IMR-90 (cell line): ENCODE results near the gene SEC61A1. TPM values are rescaled to one million over a fixed set of nuclear protein-coding genes. Genes with fewer than 3 reads are reported as not detected.

Experiments used
- ATAC-seq: fragments of 200-7000 bp; cut with Tn5 transposase; 2 replicates; pipeline ENCODE4 v1.9.1; 2020; ENCODE audit warnings: low read depth, mild to moderate bottlenecking, moderate library complexity
- BruUV-seq: library from RNA; stranded (reverse); fragments of 400-500 nt; replicated peaks from 2 replicates; lab custom pipeline; 2021; lab: Mats Ljungman, UMichigan
- CTCF ChIA-PET: fragments of 300-600 bp; formaldehyde crosslinking; extraction: SDS; loops from one replicate; lab custom pipeline; 2021; ENCODE audit warnings: antibody characterized with exemption; lab: Yijun Ruan, JAX
- POLR2A ChIA-PET: fragments of 300-600 bp; sonication (Branson Sonifier 250); formaldehyde crosslinking; loops from one replicate; lab custom pipeline; 2022; ENCODE audit warnings: antibody characterized with exemption; ENCODE audit not compliant: unreplicated experiment; lab: Charles Lee
- DNase-seq: peaks from one replicate; pipeline ENCODE4 v3.0.0; 2013
- H2AFZ ChIP-seq: replicated peaks from 2 replicates; pipeline ENCODE3; 2013; ENCODE audit warnings: low read length, mild to moderate bottlenecking; ENCODE audit not compliant: poor library complexity
- H2AK5ac ChIP-seq: 2 replicates; pipeline ENCODE4 v1.6.1; 2013; ENCODE audit warnings: low read depth, low read length, inconsistent platforms
- H2AK9ac ChIP-seq: replicated peaks from 2 replicates; pipeline ENCODE3; 2013; ENCODE audit warnings: mild to moderate bottlenecking, low read depth, low read length, moderate library complexity; ENCODE audit not compliant: poor library complexity
- H2BK120ac ChIP-seq: 2 replicates; pipeline ENCODE4 v1.6.1; 2013; ENCODE audit warnings: low read depth, low read length, inconsistent platforms
- H2BK15ac ChIP-seq: 3 replicates; pipeline ENCODE4 v1.6.1; 2013; ENCODE audit warnings: low read depth, low read length, inconsistent platforms
- H2BK20ac ChIP-seq: 2 replicates; pipeline ENCODE4 v1.6.1; 2013; ENCODE audit warnings: low read depth, mild to moderate bottlenecking, inconsistent platforms, low read length, moderate library complexity
- H2BK5ac ChIP-seq: 2 replicates; pipeline ENCODE4 v1.6.1; 2013; ENCODE audit warnings: mild to moderate bottlenecking, low read depth, low read length, inconsistent platforms; ENCODE audit not compliant: poor library complexity, severe bottlenecking
- H3K14ac ChIP-seq: replicated peaks from 2 replicates; pipeline ENCODE4 v1.6.1; 2013; ENCODE audit warnings: low read depth, low read length, inconsistent platforms
- H3K18ac ChIP-seq: 2 replicates; pipeline ENCODE4 v1.6.1; 2013; ENCODE audit warnings: low read depth, low read length, control low read depth
- H3K23ac ChIP-seq: 2 replicates; pipeline ENCODE4 v1.6.1; 2013; ENCODE audit warnings: low read depth, low read length, inconsistent platforms
- H3K27ac ChIP-seq: 2 replicates; pipeline ENCODE4 v1.5.1; 2013; ENCODE audit warnings: mild to moderate bottlenecking, control low read depth, low read length; ENCODE audit not compliant: insufficient read depth
- H3K27me3 ChIP-seq: 2 replicates; pipeline ENCODE4 v1.6.1; 2013; ENCODE audit warnings: low read length; ENCODE audit not compliant: control insufficient read depth, insufficient read depth
- H3K36me3 ChIP-seq: 2 replicates; pipeline ENCODE4 v1.6.1; 2013; ENCODE audit warnings: low read length, mixed read lengths; ENCODE audit not compliant: control insufficient read depth, insufficient read depth
- H3K4ac ChIP-seq: 2 replicates; pipeline ENCODE4 v1.6.1; 2013; ENCODE audit warnings: low read depth, low read length, inconsistent platforms
- H3K4me1 ChIP-seq: 2 replicates; pipeline ENCODE4 v1.6.1; 2013; ENCODE audit warnings: low read length, mixed read lengths; ENCODE audit not compliant: control insufficient read depth, insufficient read depth
- H3K4me2 ChIP-seq: 2 replicates; pipeline ENCODE4 v1.6.1; 2013; ENCODE audit warnings: low read depth, mild to moderate bottlenecking, control low read depth, low read length, moderate library complexity
- H3K4me3 ChIP-seq: 2 replicates; pipeline ENCODE4 v1.5.1; 2013; ENCODE audit warnings: low read depth, mild to moderate bottlenecking, control low read depth, low read length, moderate library complexity; ENCODE audit not compliant: insufficient read depth
- H3K56ac ChIP-seq: 2 replicates; pipeline ENCODE4 v1.6.1; 2013; ENCODE audit warnings: low read length, inconsistent platforms; ENCODE audit not compliant: insufficient read depth; ENCODE audit errors: extremely low read depth
- H3K79me1 ChIP-seq, 2 experiments: 2 replicates each; pipeline ENCODE4 v1.6.1; 2013; ENCODE audit warnings: low read length in 2 of 2, inconsistent platforms in 1 of 2, low read depth in 1 of 2
- H3K9ac ChIP-seq: 2 replicates; pipeline ENCODE4 v1.6.1; 2013; ENCODE audit warnings: low read depth, low read length, control low read depth
- H3K9me1 ChIP-seq: 2 replicates; pipeline ENCODE4 v1.6.1; 2013; ENCODE audit warnings: low read length, inconsistent platforms; ENCODE audit not compliant: insufficient read depth
- H3K9me3 ChIP-seq: 2 replicates; pipeline ENCODE4 v1.6.1; 2013; ENCODE audit warnings: low read length; ENCODE audit not compliant: control insufficient read depth, insufficient read depth
- H4K20me1 ChIP-seq: 2 replicates; pipeline ENCODE4 v1.6.1; 2013; ENCODE audit warnings: low read length, inconsistent platforms; ENCODE audit not compliant: insufficient read depth
- H4K5ac ChIP-seq: 2 replicates; pipeline ENCODE4 v1.6.1; 2013; ENCODE audit warnings: mild to moderate bottlenecking, low read depth, low read length, control low read depth
- H4K8ac ChIP-seq, 2 experiments: 2 replicates each; pipeline ENCODE4 v1.6.1; 2013; ENCODE audit warnings: low read depth in 2 of 2, low read length in 2 of 2, control low read depth in 1 of 2, inconsistent platforms in 1 of 2
- H4K91ac ChIP-seq: 2 replicates; pipeline ENCODE4 v1.6.1; 2013; ENCODE audit warnings: low read depth, low read length, inconsistent platforms; ENCODE audit not compliant: insufficient read depth
- CEBPB ChIP-seq: IDR thresholded peaks from 2 replicates; pipeline ENCODE4 v1.6.1; 2012; ENCODE audit warnings: low read depth, low read length, improper control_type of control experiment
- FOS ChIP-seq: fragments of 150-350 bp; IDR thresholded peaks from 2 replicates; pipeline ENCODE4 v1.6.1; 2016; ENCODE audit warnings: low read depth, low read length
- WGBS, 2 experiments: methylation state at CpG; one replicate each; pipeline versions ENCODE4 v1.1.5 to v1.1.7; 2013; ENCODE audit warnings: missing lambda C conversion rate in 2 of 2; ENCODE audit not compliant: insufficient read length in 1 of 2; ENCODE audit errors: extremely low coverage in 2 of 2; 5-methylcytosine and 5-hydroxymethylcytosine counted together
- dilution Hi-C: fragments of 300-500 bp; cut with HindIII; formaldehyde crosslinking; loops from one replicate; pipeline ENCODE4 v1.14.3; 2018; ENCODE audit warnings: low sequenced_read_pairs; ENCODE audit not compliant: unreplicated experiment
- in situ Hi-C: fragments of 300-500 bp; cut with MboI; formaldehyde crosslinking; loops from 3 replicates; pipeline ENCODE4 v1.14.3; 2019; ENCODE audit warnings: low sequenced_read_pairs, inconsistent platforms, mixed read lengths
- intact Hi-C: fragments of 100-400 bp; cut with micrococcal nuclease; formaldehyde crosslinking; loops from 2 replicates; pipeline ENCODE4 v1.10.0; 2022
- polyA plus RNA-seq, 3 experiments: library from polyadenylated mRNA; depleted of rRNA; stranded (reverse); fragments of >200 nt; gene quantifications; 2 replicates each; pipeline ENCODE4 v1.2.3, GENCODE V29; 2012; ENCODE audit warnings: low replicate concordance in 1 of 3
- total RNA-seq: library from RNA; depleted of rRNA; stranded (reverse); fragments of >200 nt; gene quantifications from 2 replicates; pipeline ENCODE4 v1.2.3, GENCODE V29; 2012

SEC61A1 gene
- total and polyA plus RNA-seq, 2 of the 4 experiments (the other 2 are of a cell fraction), result 377 to 478 TPM

GRCh38 chr3:128051459-128051836 lies 789 bp upstream of the SEC61A1 start:
- H3K79me1 ChIP-seq, result peaks cover 9 to 32% of the 10 kb centered on the region in 2 experiments
- no peak; the same call in 1 of the 2 replicates for ATAC-seq
- CTCF ChIA-PET, result no interaction called here

More at GRCh38 chr3:128051459-128051836, 789 bp upstream of the SEC61A1 start:
- TF ChIP-seq CEBPB, result peak; percentile 58; the same call in 1 of the 2 replicates
- no peak for TF ChIP-seq FOS
- Histone ChIP-seq H3K27ac (peak overlapping the region; percentile 78), H3K23ac (peak overlapping the region; percentile 96), H2AK5ac (peak overlapping the region; percentile 23), H3K9ac (peak overlapping the region; percentile 79), H3K4ac (peak overlapping the region; percentile 98), H3K36me3 (peaks cover 12% of the 10 kb centered on the region), H2AK9ac (peak overlapping the region; percentile 98), H3K27me3 (peaks cover 7% of the 10 kb centered on the region), H2BK20ac (no peak overlapping the region), H4K91ac (peak overlapping the region; percentile 82), H3K4me1 (peaks cover 7% of the 10 kb centered on the region), H3K18ac (peak overlapping the region; percentile 78), H2AFZ (peak overlapping the region; percentile 99), H3K4me2 (peak overlapping the region; percentile 93), H3K9me3 (no peaks in the 10 kb centered on the region), H3K4me3 (peak overlapping the region; percentile 94), H4K20me1 (peaks cover 33% of the 10 kb centered on the region), H2BK15ac (no peak overlapping the region), H3K9me1 (peaks cover 8% of the 10 kb centered on the region), H3K56ac (peak overlapping the region; percentile 53), H4K8ac (peak overlapping the region; percentile 96), H2BK120ac (peak overlapping the region; percentile 45; the same call in 1 of the 2 replicates), H2BK5ac (peak overlapping the region; percentile 66), H4K5ac (peak overlapping the region; percentile 99), H3K14ac (peak overlapping the region; percentile 97)
- dilution Hi-C loops, result no loop called here
- BruUV-seq, result no TSS peak
- WGBS, 2 experiments, result 18% methylated on average over 4 of the region's 10 CpGs; no CpG with 5 or more reads in 1 of the 2 experiments
- intact Hi-C loops, result loop anchor here (5.0 kb wide), 1 partner anchor 459 kb away; the partner anchor contains the start of gene TPRA1
- in situ Hi-C loops, result no loop called here
- no peak for DNase-seq
- POLR2A ChIA-PET, result no interaction called here
